Activated T-cell treated with anti-CD3 and anti-CD28 coated beads for 48 hours (primary cell): ENCODE measurements around the gene BLNK.
A peak's percentile ranks its signal among the peaks of the same experiment; 100 is the strongest.

Experiments
- DNase-seq: peaks from one replicate; pipeline ENCODE4 v3.0.0-alpha.2; 2020; ENCODE audit warnings: low read depth

BLNK gene

DNA sequence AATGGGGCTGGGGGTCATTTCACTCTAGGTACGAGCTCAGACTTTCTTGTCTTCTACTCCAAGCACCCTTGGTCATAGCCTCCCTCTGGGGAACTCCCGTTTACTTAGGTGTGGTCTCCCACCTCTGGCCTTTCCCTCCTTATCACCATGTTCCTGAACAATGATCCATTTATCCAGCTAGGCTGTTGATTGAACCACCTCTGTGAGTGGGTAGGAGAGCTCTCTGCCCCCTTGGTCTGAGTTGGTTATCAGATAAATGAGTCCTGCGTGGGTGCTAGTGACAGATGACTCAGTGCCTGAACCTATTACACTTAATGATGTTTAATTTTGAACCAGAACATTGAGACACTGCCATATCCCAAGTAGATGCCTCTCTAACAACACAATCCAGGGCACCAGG, 9.4 kb downstream of the BLNK start:
- DNase-seq: no peak

DNA sequence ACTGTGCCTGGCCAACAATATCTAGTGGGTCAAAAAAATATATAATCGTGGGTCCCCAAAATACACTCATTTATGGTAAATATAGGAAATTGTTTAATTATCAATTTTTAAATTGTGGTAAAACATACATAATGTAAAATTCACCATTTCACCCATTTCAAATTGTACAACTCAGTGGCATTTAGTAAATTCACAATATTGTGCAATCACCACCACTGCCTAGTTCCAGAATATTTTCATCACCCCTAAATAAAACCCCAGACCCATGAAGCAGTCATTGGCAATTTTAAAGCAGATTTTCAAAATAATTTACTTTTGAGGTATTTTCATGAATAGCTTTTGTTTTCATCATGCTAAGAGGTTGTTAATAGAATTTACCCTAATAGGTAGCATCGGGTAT, 10.2 kb downstream of the BLNK start:
- no peak for DNase-seq

DNA sequence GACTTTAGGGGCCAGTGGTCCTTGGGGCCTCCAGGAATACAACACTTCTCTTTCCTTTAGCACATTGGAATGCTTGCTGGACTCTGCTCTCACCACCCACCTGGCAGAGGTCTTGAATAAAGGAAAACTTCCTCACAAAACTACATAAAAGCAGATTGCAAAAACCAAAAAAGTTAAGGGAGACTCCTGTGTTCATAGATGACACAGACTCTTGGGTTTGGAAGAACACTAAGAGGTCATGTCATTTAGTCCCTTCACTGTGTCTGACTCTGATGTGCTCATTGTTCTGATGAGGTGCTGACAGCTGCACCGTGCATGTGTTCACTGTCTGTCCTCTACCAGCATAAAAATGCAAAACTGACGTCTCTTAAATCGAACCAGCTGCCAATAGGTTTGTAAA, 11.4 kb downstream of the BLNK start:
- no peak for DNase-seq

DNA sequence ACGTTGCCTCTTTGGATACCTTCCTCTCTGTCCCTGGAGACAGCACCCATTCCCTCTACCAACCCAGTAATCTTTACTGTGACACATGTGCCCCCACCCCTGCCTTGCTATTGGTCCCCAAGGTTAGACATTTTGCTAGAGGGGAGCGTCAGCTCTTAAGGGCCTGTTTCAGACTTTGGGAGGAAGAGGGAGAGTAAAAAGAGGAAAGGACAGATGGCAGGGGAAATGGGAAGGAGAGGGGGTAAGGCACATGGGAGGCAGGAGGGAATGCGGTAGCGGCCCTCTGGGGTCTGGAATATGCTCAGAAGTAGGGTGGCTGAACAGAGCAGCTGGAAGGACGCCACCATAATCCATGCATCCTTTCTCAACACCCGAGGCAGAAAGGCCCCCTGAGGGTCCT, 12.2 kb downstream of the BLNK start:
- DNase-seq: no peak

DNA sequence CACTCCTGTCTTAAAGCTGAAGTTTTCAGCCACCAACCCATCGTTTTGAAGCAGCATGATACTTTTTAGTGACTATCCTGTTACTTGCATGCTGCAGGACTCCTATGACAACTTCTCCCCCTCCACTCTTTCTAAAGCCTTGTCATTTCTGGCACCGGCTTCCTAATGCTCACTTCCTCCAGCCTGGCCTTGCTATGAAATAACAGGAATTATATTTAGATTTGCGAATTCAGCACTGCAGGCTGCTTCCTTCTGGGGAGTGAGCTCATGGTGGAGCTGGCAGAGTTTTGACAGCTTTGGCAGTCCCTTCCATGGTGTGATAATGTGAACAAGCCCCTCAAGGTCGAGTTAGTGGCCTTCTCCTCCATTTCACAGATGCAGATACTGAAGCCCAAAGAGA, 13.4 kb downstream of the BLNK start:
- no peak for DNase-seq

DNA sequence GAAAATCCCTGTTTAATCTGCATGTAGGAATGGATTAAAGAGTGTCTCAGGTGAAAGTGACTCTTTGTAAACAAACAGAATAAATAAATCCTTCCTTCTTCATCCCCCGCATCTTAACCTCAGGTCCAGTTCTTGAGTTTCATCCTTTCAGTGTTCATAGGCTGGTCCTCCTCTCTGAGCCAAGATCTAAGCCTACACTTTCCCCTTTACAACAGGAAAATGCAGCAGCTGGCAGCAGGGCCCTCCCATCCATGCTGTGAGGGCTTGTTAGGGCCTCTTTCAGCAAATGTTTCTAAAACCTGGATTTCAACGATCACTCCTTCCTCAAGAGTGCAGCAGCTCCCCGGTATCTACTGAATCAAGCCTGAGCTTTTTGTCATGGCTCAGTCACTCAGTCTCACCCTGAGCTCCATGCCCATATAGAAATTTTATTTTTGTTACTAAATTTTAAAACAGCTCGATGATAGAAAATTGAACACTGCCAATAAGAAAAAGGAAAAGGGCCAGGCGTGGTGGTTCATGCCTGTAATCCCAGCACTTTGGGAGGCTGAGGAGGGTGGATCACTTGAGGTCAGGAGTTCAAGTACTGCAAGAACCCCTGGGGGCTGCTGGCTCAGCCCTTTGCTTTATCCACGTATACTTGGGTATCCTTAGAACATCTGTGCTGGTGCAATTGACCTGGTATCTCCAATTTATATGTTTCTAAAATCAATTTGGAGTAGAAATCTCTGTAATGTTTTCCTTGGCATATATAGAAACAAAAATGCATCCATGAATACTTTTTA, 15.6 kb downstream of the BLNK start:
- no peak for DNase-seq

DNA sequence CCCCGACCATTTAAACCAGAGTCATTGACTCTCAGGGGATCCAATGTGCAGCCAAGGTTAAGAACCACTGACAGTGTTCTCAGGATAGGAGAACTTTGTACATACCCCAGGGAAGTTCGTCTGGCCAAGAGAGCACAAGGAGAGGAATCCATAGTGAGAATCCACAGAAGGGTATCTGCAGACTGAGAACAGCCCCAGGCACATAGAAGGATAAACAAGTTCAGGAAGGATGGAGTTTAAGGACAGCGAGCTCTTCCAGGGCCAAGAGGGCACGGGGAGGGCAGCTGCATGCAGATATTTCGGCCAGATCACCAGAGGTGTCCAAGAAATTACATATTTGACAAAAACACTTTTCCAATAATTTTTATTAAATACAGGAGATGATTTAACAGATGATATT, 16.4 kb downstream of the BLNK start:
- DNase-seq: no peak

DNA sequence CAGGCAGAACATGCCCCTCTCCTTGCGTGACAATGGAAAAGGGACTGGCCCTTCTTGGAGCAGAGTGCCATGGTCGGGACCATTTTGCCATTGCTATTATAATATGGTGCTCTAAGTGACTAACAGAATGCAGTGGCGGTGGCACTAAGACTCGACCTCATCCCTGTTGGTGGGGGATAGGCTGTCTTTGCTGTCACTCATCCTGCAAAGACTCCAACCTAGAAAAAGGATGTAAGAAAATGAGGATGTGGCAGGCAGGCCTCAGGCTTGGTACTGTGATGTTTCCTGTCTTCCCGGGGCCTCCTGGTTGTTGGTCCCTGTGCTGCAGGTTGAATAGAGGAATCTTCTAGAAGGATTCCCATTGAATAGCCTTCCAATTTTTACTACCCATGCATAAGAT, 18.6 kb downstream of the BLNK start:
- DNase-seq: no peak

DNA sequence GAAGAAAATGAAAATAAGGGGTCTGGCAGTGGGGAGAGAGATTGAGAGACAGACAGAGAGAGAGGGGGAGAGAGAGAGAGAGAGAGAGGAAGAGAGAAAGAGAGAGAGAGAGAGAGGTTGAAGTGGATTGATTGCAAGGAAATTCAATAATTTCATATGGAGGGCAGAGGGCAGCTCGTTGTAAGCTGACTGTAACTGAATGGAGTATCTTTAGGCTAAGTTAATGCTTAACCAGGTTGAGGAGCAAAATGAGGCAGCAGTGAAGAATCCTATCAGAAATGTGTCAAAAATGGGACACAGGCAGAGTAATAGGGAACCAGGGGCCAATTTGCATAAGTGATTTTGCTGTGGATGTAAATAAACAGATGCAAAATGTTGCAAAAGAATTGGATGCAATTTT, 21.0 kb downstream of the BLNK start:
- DNase-seq: no peak

DNA sequence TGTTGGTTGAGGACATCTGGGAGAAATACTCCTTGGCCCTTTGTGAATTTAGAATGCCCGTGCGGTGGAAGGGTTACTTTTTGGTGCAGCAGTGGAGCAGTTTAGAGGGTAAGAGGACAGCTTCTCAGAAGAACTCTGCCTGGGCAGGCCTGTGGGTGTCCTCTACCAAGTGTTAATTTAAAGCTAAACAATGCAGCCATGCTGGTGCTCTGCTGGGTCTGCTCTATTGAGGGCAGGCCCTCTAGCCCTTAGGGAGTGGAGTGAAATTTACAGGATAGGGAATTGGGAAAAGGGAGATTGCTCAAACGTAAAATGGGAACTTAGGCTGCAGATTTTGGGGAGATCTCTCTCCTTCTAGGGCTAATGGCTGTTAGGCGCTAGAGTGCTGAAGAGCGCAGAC, 22.1 kb downstream of the BLNK start:
- DNase-seq: no peak

DNA sequence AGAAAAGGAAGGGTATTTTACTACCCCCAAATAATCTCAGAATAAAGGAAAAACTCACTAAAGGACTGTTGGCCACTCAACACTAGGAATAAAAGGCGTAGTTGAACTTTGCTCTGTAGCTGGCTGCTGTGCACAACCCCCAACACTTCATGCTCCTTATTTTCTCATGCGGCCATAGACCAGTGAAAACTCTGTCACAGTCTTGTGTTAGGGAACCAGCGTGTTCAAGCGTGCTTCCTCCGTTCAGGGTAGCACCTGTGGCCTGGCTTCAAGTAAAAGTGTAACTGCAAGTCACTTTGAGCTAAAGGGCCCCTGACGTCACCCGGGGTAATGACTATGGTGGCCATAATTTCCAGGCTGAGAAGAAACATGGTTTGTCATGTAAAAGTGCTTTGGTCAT, 27.0 kb downstream of the BLNK start:
- DNase-seq: no peak

DNA sequence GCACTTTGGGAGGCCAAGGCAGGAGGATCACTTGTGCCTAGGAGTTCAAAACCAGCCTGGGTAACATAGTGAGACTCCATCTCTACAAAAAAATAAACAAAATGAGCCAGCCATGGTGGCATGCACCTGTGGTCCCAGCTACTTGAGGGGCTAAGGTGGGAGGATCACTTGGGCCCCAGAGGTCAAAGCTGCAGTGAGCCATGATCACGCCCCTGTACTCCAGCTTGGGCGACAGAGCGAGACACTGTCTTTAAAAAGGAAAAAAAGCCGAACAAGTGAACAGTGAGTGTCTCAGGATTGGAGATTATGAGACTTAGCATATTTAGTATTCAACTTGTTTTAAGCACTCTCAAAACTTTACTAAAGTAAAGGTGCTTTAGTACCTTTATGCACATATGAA, 28.1 kb downstream of the BLNK start:
- DNase-seq: no peak

DNA sequence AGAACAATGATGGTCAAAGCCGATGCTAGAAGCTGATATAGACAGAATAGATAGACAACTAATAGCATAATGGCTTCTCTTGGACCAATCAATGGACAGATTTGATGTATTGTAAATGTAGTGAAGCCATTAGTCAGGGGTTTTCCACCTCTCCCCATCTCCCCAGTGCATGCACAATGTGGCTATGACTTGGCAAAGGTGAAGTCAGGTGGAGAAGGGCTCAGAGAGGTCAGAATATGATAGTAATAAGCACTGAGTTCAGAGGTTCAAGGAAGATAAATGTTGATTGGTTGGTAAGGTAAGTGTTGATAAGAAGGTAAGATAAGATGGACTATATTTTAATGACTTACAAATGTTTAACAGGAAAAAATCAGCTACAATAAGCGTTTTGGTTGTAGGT, 28.5 kb downstream of the BLNK start:
- DNase-seq: no peak

DNA sequence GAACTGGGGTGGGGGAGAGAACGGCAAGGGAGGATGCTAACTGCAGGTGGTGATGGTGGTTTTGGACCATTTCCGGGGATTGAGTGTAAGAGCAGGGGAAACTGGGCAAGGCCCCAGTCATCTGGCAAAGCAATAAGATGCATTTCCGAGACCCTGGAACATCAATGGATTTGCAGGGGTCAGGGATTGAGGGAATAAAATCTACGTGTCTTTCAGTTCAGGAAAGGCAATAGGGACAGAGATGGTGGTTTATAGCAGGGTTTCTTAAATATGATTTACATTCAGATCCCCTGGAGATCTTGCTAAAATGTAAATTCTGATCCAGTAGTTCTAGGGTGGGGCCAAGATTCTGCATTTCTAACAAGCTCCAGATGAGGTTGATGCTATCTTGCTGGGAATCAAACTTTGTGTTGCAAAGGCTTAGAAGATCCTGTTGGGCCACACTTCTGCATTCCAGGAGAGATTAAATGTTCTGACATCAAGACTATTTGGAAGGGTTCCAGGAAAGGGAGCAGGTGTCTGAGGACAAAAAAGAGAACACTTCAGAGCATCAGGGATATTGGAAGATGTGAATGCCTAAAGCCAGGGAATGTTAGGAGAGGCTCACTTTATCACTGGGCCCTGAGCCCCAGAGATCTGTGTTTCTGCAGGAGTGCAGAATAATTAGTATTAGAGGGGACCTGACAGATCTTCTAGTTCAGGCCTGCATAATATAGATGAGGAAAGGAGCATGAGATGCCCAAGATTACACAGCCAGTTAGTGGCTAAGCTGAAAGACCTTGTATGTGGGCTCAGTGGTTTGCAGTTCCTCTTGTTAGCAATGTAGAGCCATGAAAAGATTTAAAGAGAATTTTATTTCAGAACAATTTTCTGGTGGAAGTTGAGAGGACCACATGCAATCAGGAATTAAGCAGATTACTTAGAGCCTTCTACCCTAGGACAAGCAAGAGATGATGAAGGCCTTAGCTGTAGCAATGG, 32.4 kb downstream of the BLNK start:
- no peak for DNase-seq

DNA sequence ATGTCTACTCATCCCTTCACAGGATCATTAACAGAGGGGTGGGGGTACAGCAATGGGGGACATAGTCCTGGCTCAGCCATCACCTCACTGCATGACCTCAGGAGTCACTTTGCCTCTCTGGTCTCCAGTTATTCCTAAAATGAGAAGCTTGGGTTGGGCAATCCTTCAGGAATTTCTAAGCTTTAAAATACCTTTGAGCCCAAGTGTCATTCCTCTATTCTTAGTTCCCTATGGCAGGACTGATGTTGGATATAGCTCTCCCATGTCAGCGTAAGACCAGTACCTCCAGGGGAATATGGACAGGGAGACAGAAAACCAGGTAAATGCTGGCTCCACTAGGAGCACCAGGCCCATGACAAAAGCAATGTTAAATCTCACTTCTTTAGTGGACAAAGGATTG, 34.5 kb downstream of the BLNK start:
- DNase-seq: no peak

DNA sequence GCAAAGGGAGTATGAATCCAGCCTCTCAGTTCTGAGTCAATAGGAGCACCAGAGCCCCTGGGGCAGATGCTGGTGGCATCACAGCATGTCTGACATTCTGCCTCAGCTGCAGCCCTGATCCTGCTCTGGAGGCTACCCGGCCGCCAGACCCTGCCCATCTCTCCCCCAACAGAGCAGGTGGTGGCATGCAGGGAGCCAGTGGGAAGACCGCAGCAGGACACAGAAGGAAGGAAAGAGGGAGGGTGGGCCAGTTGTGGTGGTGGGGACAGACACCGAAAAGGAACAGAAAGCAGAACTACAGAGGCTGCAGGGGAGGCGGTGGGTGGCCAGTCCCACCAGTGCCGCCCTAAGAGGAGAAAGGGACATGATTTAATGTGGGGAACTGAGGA, 35.3 kb downstream of the BLNK start:
- no peak for DNase-seq

DNA sequence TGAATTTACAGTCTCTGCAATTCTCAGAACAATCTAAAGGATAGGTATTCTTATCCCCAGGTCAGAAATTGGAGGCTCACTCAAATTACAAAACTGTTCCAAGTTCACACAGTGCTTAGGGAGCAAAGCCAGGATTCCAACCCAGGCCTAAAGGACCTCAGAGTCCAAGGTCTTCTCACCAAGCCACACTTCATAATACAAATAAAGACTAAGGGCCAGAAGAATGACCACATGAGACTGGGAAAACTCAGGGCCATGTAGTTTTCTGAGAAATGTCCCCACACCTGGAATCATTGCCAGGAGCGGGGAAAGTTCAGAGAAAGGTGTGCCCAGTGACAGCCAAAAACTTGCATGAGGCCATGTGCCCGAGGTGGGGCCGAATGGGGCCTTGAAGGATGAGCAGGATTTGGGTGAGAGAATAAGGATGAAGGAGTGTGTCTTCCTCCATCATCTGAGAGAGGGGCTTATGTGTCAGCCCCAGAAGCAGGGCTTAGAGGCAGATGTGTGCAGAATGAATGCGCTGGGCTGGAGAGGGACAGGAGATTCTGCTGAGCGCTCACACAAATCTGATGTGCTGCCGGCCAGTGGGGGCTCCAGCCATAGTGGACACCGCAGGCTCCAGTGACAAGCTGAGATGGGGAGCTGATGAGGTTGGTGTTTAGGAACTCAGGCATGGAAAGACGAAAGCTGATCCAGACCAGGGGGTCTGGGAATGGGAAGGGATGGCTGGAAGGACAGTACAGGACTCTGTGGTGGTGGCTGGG, 35.9 kb downstream of the BLNK start:
- DNase-seq: no peak

DNA sequence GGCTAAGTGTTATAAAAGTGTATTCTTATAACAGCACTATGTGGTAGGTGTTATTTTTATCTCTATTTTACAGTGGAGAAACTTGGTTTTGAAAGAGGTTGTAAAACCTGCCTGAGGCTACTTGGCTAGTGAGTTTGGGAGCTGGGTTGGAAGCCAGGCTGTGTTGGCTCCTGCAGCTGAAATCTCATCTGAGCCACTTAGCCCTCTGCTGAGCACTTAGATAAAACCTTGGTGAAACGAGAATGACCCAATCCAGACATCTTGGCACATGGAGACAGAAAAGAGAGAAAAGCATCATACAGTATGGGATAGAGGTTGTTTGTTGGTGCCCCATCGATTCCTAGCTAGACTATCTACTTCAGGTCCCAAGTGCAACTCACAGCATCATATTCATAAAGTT, 37.4 kb downstream of the BLNK start:
- DNase-seq: no peak

DNA sequence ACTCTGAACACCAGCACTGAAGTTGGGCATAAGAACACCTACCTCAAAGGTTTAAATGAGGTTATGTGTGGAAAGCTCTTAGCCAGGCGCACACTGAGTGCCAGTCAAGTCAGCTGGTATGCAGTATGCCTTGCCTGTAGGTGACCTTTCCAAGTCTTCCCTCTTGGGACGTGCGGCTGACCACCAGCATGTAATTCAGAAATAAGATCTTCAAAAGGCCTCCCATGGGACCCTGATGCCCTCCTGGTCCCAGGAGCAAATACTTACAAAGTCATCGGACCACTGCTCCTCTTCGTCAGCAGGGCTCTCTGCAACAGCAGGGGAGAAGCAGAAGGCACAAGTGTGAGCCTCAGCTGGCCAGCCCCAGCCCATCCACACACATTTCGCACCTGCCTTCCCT, 40.8 kb downstream of the BLNK start:
- no peak for DNase-seq

DNA sequence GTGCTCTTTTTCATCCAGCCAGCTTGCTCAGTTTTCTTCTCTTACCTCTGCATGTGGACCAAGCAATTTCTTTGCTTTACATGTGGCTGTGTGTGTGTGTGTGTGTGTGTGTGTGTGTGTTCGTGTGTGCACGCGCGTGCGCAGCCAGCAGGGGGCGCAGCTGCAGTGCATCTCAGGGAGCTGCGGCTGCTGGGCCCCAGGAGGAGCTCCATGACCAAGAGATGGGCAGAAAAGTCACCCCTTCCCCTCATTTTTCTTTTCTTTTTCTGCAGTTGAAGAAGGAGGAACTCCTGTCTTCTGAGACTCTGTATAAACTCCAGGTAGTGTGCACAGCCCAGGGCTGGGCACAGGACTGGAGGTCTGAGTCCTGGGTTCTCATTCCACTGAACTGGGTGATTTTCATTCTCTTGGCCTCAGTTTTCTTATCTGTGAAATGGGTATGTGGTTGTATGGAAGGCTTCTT, 41.8 kb downstream of the BLNK start:
- peak; percentile 66 for DNase-seq

DNA sequence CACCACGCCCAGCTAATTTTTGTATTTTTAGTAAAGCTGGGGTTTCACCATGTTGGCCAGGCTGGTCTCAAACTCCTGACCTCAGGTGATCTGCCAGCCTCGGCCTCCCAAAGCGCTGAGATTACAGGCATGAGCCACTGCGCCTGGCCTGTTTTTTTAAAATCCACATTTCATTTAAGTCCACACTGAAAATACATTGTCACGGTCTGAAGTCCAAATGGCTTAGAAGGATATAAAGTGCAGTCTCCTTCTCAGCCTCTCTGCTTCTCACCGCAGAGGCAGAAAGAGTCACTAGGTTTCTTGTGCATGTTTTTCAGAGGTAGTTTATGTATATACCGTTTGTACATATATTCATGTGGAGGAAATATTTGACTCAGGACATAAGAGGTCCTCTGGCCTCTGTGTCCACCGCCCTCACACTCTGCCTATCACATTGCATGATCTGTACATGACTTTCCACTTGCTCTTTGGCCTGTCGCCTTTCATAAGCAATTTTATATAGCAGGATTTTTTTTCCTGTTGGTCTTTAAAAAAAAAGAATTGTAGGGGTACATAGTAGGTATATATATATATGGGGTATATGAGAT, 42.9 kb downstream of the BLNK start:
- no peak for DNase-seq

DNA sequence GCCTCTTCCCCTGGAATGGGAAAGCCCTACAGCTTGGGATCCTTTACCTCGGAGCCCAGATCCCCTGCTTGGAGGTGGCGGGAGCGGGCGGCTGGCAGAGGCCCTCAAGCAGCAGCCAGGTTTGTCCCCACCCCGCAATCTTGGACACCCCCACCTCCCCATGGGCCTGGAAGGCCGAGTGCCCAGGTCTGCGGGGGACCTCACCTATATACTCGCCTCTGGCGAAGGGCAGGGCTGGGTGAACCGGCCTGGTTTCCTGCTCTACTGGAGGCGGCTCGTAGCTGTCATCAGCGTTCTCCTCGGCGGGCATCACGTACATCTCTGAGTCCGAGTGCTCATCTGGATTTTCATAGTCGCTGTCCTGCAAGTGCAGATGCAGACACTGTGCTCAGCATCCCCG, 44.2 kb downstream of the BLNK start:
- no peak for DNase-seq
